VCaP (cell line): Measurements from ENCODE around the gene CTSV.
"Not testable (repeated sequence)": the region's sequence is repeated elsewhere in the genome, so short reads cannot be mapped to it uniquely, and the experiment has no call there.

Experiments
- H3K27ac ChIP-seq: fragments of 450-650 bp; 2 replicates; pipeline ENCODE4 v1.5.1; 2017
- CTCF ChIP-seq: fragments of 450-650 bp; conservative IDR thresholded peaks from 2 replicates; pipeline ENCODE4 v1.5.1; 2017; ENCODE audit warnings: mild to moderate bottlenecking, moderate library complexity

CTSV gene

GRCh38 chr9:97073506-97073905, 34.6 kb upstream of the CTSV start:
- no peak for TF ChIP-seq CTCF
- H3K27ac ChIP-seq = no peak overlapping the region

- no peak overlapping the region for H3K27ac ChIP-seq
- TF ChIP-seq CTCF = no peak
Observed at GRCh38 chr9:97072285-97072776, 33.4 kb upstream of the CTSV start.

- H3K27ac ChIP-seq = not testable (repeated sequence)
Observed at GRCh38 chr9:97070325-97070724, 31.4 kb upstream of the CTSV start.

GRCh38 chr9:97067490-97067889, 28.5 kb upstream of the CTSV start:
- no peak overlapping the region for H3K27ac ChIP-seq
- no peak for TF ChIP-seq CTCF

- H3K27ac ChIP-seq = no peak overlapping the region
- TF ChIP-seq CTCF = no peak
Observed at GRCh38 chr9:97064176-97064575, 25.2 kb upstream of the CTSV start.

GRCh38 chr9:97060796-97061195, 21.9 kb upstream of the CTSV start:
- TF ChIP-seq CTCF = no peak
- H3K27ac ChIP-seq = no peak overlapping the region

GRCh38 chr9:97059626-97060025, 20.7 kb upstream of the CTSV start:
- TF ChIP-seq CTCF = no peak
- H3K27ac ChIP-seq = no peak overlapping the region

GRCh38 chr9:97057651-97058050, 18.7 kb upstream of the CTSV start:
- H3K27ac ChIP-seq = no peak overlapping the region
- TF ChIP-seq CTCF = no peak

- H3K27ac ChIP-seq = not testable (repeated sequence)
Observed at GRCh38 chr9:97055891-97056290, 16.9 kb upstream of the CTSV start.
